Activated T-helper 1 cell treated with anti-CD3 and anti-CD28 coated beads, Interleukin-12 subunit alpha, Interleukin-12 subunit beta, Interleukin-2, Interleukin-4 antibody, amounts not matched to agents 30 ng/mL and 10 ng/mL and 1 ng/mL, durations not matched to agents 14 hours and 24 hours and 36 hours (primary cell): Measurements from ENCODE around the gene EFCAB11. TPM values are rescaled to one million over a fixed set of nuclear protein-coding genes. Genes with fewer than 3 reads are reported as not detected.

Experiments used
- DNase-seq: peaks from one replicate; pipeline ENCODE4 v3.0.0; 2021; ENCODE audit warnings: low spot score
- H3K27ac Mint-ChIP-seq: one replicate; pipeline ENCODE4 v1.8.0; 2021; ENCODE audit warnings: mild to moderate bottlenecking, mixed read lengths
- H3K27me3 Mint-ChIP-seq: one replicate; pipeline ENCODE4 v1.8.0; 2022; ENCODE audit warnings: mild to moderate bottlenecking, moderate library complexity, mixed read lengths; ENCODE audit not compliant: insufficient read depth
- H3K36me3 Mint-ChIP-seq: one replicate; pipeline ENCODE4 v1.8.0; 2021; ENCODE audit warnings: low read depth, mixed read lengths
- H3K4me1 Mint-ChIP-seq: one replicate; pipeline ENCODE4 v1.8.0; 2021; ENCODE audit warnings: low read depth, mixed read lengths
- H3K4me3 Mint-ChIP-seq: one replicate; pipeline ENCODE4 v1.8.0; 2021; ENCODE audit warnings: mild to moderate bottlenecking, moderate library complexity, mixed read lengths
- H3K9me3 Mint-ChIP-seq: one replicate; pipeline ENCODE4 v1.8.0; 2021; ENCODE audit warnings: mixed read lengths
- intact Hi-C: fragments of 100-400 bp; cut with micrococcal nuclease; formaldehyde crosslinking; loops from one replicate; pipeline ENCODE4 v1.15.1; 2024
- total RNA-seq: library from RNA; stranded (reverse); gene quantifications from 2 replicates; pipeline ENCODE4 v1.2.3, GENCODE V29; 2022

EFCAB11 gene
- total RNA-seq, 1 donor from 2014 or later: 8.2 TPM

- no peaks in the 10 kb centered on the region for H3K9me3 Mint-ChIP-seq
- no peak overlapping the region for H3K4me3 Mint-ChIP-seq
- H3K27me3 Mint-ChIP-seq: no peaks in the 10 kb centered on the region
- no peak for DNase-seq
- H3K4me1 Mint-ChIP-seq: no peaks in the 10 kb centered on the region
- peaks cover 1% of the 10 kb centered on the region for H3K36me3 Mint-ChIP-seq
- H3K27ac Mint-ChIP-seq: no peak overlapping the region
- intact Hi-C loops: no loop called here
Observed at GRCh38 chr14:89869606-89870005, 84.9 kb downstream of the EFCAB11 start.

GRCh38 chr14:89866458-89866857, 88.1 kb downstream of the EFCAB11 start:
- H3K4me1 Mint-ChIP-seq: no peaks in the 10 kb centered on the region
- no peak overlapping the region for H3K4me3 Mint-ChIP-seq
- H3K27ac Mint-ChIP-seq: no peak overlapping the region
- peaks cover 1% of the 10 kb centered on the region for H3K36me3 Mint-ChIP-seq
- no peak for DNase-seq
- intact Hi-C loops: no loop called here
- H3K9me3 Mint-ChIP-seq: no peaks in the 10 kb centered on the region
- no peaks in the 10 kb centered on the region for H3K27me3 Mint-ChIP-seq

GRCh38 chr14:89865153-89865552, 89.4 kb downstream of the EFCAB11 start:
- Mint-ChIP-seq H3K4me1 (no peaks in the 10 kb centered on the region), H3K4me3 (no peak overlapping the region), H3K9me3 (no peaks in the 10 kb centered on the region), H3K27me3 (no peaks in the 10 kb centered on the region), H3K27ac (no peak overlapping the region), H3K36me3 (peaks cover 1% of the 10 kb centered on the region)
- no peak for DNase-seq
- intact Hi-C loops: no loop called here

- intact Hi-C loops: no loop called here
- no peaks in the 10 kb centered on the region for H3K9me3 Mint-ChIP-seq
- peaks cover 1% of the 10 kb centered on the region for H3K36me3 Mint-ChIP-seq
Observed at GRCh38 chr14:89862856-89863255, 91.7 kb downstream of the EFCAB11 start.

GRCh38 chr14:89861630-89862029, 92.9 kb downstream of the EFCAB11 start:
- peaks cover 1% of the 10 kb centered on the region for H3K36me3 Mint-ChIP-seq
- DNase-seq: no peak
- H3K27ac Mint-ChIP-seq: no peak overlapping the region
- no peaks in the 10 kb centered on the region for H3K27me3 Mint-ChIP-seq
- H3K4me3 Mint-ChIP-seq: no peak overlapping the region
- H3K9me3 Mint-ChIP-seq: no peaks in the 10 kb centered on the region
- intact Hi-C loops: no loop called here
- no peaks in the 10 kb centered on the region for H3K4me1 Mint-ChIP-seq

More at GRCh38 chr14:89862856-89863255, 91.7 kb downstream of the EFCAB11 start:
- Mint-ChIP-seq H3K27me3 (no peaks in the 10 kb centered on the region), H3K4me1 (no peaks in the 10 kb centered on the region), H3K4me3 (no peak overlapping the region), H3K27ac (no peak overlapping the region)
- DNase-seq: no peak

GRCh38 chr14:89858089-89858488, 96.4 kb downstream of the EFCAB11 start:
- intact Hi-C loops: no loop called here
- Mint-ChIP-seq H3K27ac (no peak overlapping the region), H3K9me3 (no peaks in the 10 kb centered on the region), H3K36me3 (no peaks in the 10 kb centered on the region), H3K4me3 (no peak overlapping the region), H3K27me3 (no peaks in the 10 kb centered on the region), H3K4me1 (no peaks in the 10 kb centered on the region)
- no peak for DNase-seq

GRCh38 chr14:89856871-89857345, 97.6 kb downstream of the EFCAB11 start:
- no peaks in the 10 kb centered on the region for H3K36me3 Mint-ChIP-seq
- no peak overlapping the region for H3K27ac Mint-ChIP-seq
- no peak for DNase-seq
- H3K4me3 Mint-ChIP-seq: no peak overlapping the region
- no peaks in the 10 kb centered on the region for H3K9me3 Mint-ChIP-seq
- no peaks in the 10 kb centered on the region for H3K27me3 Mint-ChIP-seq
- intact Hi-C loops: no loop called here
- H3K4me1 Mint-ChIP-seq: no peaks in the 10 kb centered on the region

- Mint-ChIP-seq H3K27ac (no peak overlapping the region), H3K36me3 (no peaks in the 10 kb centered on the region), H3K4me1 (no peaks in the 10 kb centered on the region), H3K9me3 (no peaks in the 10 kb centered on the region), H3K27me3 (no peaks in the 10 kb centered on the region), H3K4me3 (no peak overlapping the region)
- intact Hi-C loops: no loop called here
- DNase-seq: no peak
Observed at GRCh38 chr14:89855961-89856656, 98.4 kb downstream of the EFCAB11 start.

- no peaks in the 10 kb centered on the region for H3K4me1 Mint-ChIP-seq
- no peak for DNase-seq
- peaks cover 4% of the 10 kb centered on the region for H3K27me3 Mint-ChIP-seq
- intact Hi-C loops: no loop called here
- H3K4me3 Mint-ChIP-seq: no peak overlapping the region
- no peaks in the 10 kb centered on the region for H3K9me3 Mint-ChIP-seq
- no peaks in the 10 kb centered on the region for H3K36me3 Mint-ChIP-seq
- H3K27ac Mint-ChIP-seq: no peak overlapping the region
Observed at GRCh38 chr14:89853936-89854693, 100.4 kb downstream of the EFCAB11 start.

GRCh38 chr14:89851106-89851505, 103.4 kb downstream of the EFCAB11 start:
- Mint-ChIP-seq H3K9me3 (no peaks in the 10 kb centered on the region), H3K27ac (no peak overlapping the region), H3K36me3 (no peaks in the 10 kb centered on the region), H3K27me3 (peaks cover 9% of the 10 kb centered on the region), H3K4me1 (no peaks in the 10 kb centered on the region), H3K4me3 (no peak overlapping the region)
- no peak for DNase-seq
- intact Hi-C loops: no loop called here

- H3K27ac Mint-ChIP-seq: no peak overlapping the region
- no peak for DNase-seq
- H3K4me1 Mint-ChIP-seq: no peaks in the 10 kb centered on the region
- H3K36me3 Mint-ChIP-seq: no peaks in the 10 kb centered on the region
- no peaks in the 10 kb centered on the region for H3K9me3 Mint-ChIP-seq
- intact Hi-C loops: no loop called here
- H3K4me3 Mint-ChIP-seq: no peak overlapping the region
- peaks cover 11% of the 10 kb centered on the region for H3K27me3 Mint-ChIP-seq
Observed at GRCh38 chr14:89849931-89850330, 104.6 kb downstream of the EFCAB11 start.

- no peak overlapping the region for H3K27ac Mint-ChIP-seq
- no peak overlapping the region for H3K4me3 Mint-ChIP-seq
- H3K36me3 Mint-ChIP-seq: no peaks in the 10 kb centered on the region
- intact Hi-C loops: no loop called here
- no peaks in the 10 kb centered on the region for H3K4me1 Mint-ChIP-seq
- no peak for DNase-seq
- H3K27me3 Mint-ChIP-seq: peaks cover 11% of the 10 kb centered on the region
- no peaks in the 10 kb centered on the region for H3K9me3 Mint-ChIP-seq
Observed at GRCh38 chr14:89848165-89848564, 106.4 kb downstream of the EFCAB11 start.

GRCh38 chr14:89845346-89845745, 109.2 kb downstream of the EFCAB11 start:
- intact Hi-C loops: no loop called here
- Mint-ChIP-seq H3K27ac (no peak overlapping the region), H3K27me3 (peaks cover 15% of the 10 kb centered on the region), H3K36me3 (no peaks in the 10 kb centered on the region), H3K9me3 (no peaks in the 10 kb centered on the region), H3K4me3 (no peak overlapping the region), H3K4me1 (no peaks in the 10 kb centered on the region)
- DNase-seq: no peak
